Measurements from ENCODE around the gene OVCH2. TPM values are rescaled to one million over a fixed set of nuclear protein-coding genes. Genes with fewer than 3 reads are reported as not detected.

Gene OVCH2
- total RNA-seq, 1 experiment from 2014 or later, result 0.57 TPM

GRCh38 chr11:7670641-7671040 is 35.6 kb downstream of the OVCH2 start (continued):
- TF ChIP-seq ZNF281 (CRISPR knock-in tag; IDR thresholded peaks at IDR 0.05), result no peak
- TF ChIP-seq ZNF512 (CRISPR knock-in tag; IDR thresholded peaks at IDR 0.05; ENCODE audit: borderline replicate concordance), result no peak
- TF ChIP-seq CDX4 (CRISPR knock-in tag; IDR thresholded peaks at IDR 0.05; ENCODE audit: borderline replicate concordance), result no peak
- TF ChIP-seq JUN (CRISPR knock-in tag; IDR thresholded peaks at IDR 0.05), result no peak
- no peak for TF ChIP-seq ZNF671 (CRISPR knock-in tag; IDR thresholded peaks at IDR 0.05)
- no peak for TF ChIP-seq STAT6 (CRISPR knock-in tag; conservative IDR thresholded peaks at IDR 0.05; ENCODE audit: low read depth)
- TF ChIP-seq ESRRA (CRISPR knock-in tag; IDR thresholded peaks at IDR 0.05; ENCODE audit: borderline replicate concordance), result no peak
- TF ChIP-seq E2F4 (CRISPR knock-in tag; IDR thresholded peaks at IDR 0.05; ENCODE audit: borderline replicate concordance, low read depth), result no peak
- no peak for TF ChIP-seq ATF6 (CRISPR knock-in tag; IDR thresholded peaks at IDR 0.05)

- Mint-ChIP-seq H3K36me3 (peaks cover 49% of the 10 kb centered on the region), H3K9me3 (peaks cover 10% of the 10 kb centered on the region), H3K27ac (no peak overlapping the region), H3K4me3 (no peak overlapping the region), H3K27me3 (ENCODE audit: low read depth) (peaks cover 2% of the 10 kb centered on the region; the same call in 1 of the 2 replicates), H3K4me1 (peaks cover 13% of the 10 kb centered on the region)
- CTCF ChIA-PET, result interaction anchor here (0.5 to 0.7 kb wide), 2 partner anchors 97 to 125 kb away, joined by 3 to 4 read pairs; no protein-coding TSS in a partner anchor
- POLR2A ChIA-PET, result no interaction called here
- DNase-seq (ENCODE audit: low spot score) (no peak), ATAC-seq (no peak)
- TF ChIP-seq E2F4 (CRISPR knock-in tag; IDR thresholded peaks at IDR 0.05; ENCODE audit: borderline replicate concordance, low read depth), result no peak
- TF ChIP-seq PRDM15 (CRISPR knock-in tag; IDR thresholded peaks at IDR 0.05), result no peak
- TF ChIP-seq NFATC4 (CRISPR knock-in tag; IDR thresholded peaks at IDR 0.05), result no peak
- no peak for TF ChIP-seq ZNF281 (CRISPR knock-in tag; IDR thresholded peaks at IDR 0.05)
- no peak for TF ChIP-seq SMAD4 (CRISPR knock-in tag; IDR thresholded peaks at IDR 0.05)
- no peak for TF ChIP-seq FOXP1 (CRISPR knock-in tag; IDR thresholded peaks at IDR 0.05; ENCODE audit: borderline replicate concordance)
- TF ChIP-seq ZNF219 (CRISPR knock-in tag; IDR thresholded peaks at IDR 0.05; ENCODE audit: borderline replicate concordance), result no peak
- TF ChIP-seq CBFB (CRISPR knock-in tag; IDR thresholded peaks at IDR 0.05; ENCODE audit: low read depth), result no peak
- TF ChIP-seq SP1 (CRISPR knock-in tag; conservative IDR thresholded peaks at IDR 0.05), result no peak
These were observed 37.4 kb downstream of the OVCH2 start for GRCh38 chr11:7668911-7669310.
